Sciatic nerve (tissue), 2 donors: ENCODE results near the gene CDH18. TPM values are rescaled to one million over a fixed set of nuclear protein-coding genes. Genes with fewer than 3 reads are reported as not detected.

ENCODE experiments used
- ATAC-seq: fragments of 200-7000 bp; cut with Tn5 transposase; one replicate; pipeline ENCODE4 v1.9.1; 2020; ENCODE audit warnings: mild to moderate bottlenecking, moderate library complexity
- DNase-seq: peaks from one replicate; pipeline ENCODE4 v3.0.0-alpha.2; 2020; ENCODE audit warnings: low spot score
- intact Hi-C: fragments of 100-400 bp; cut with DNase I; formaldehyde crosslinking; loops from one replicate; pipeline ENCODE4 v1.14.2; 2022
- total RNA-seq: library from RNA; stranded (reverse); fragmentation: NEBNext Ultra II Directional; extraction: Animal tissue kit (Norgen Biotek cat#: 25700); gene quantifications from one replicate; pipeline ENCODE4 v1.2.1, GENCODE V29; 2021
- donor health status: DM: no; HTN: no; CAD: no.
- donor health status: DM: no; HTN: no; CAD: no.

CDH18 gene
- total RNA-seq, 1 donor from 2014 or later: 0.71 TPM

DNA sequence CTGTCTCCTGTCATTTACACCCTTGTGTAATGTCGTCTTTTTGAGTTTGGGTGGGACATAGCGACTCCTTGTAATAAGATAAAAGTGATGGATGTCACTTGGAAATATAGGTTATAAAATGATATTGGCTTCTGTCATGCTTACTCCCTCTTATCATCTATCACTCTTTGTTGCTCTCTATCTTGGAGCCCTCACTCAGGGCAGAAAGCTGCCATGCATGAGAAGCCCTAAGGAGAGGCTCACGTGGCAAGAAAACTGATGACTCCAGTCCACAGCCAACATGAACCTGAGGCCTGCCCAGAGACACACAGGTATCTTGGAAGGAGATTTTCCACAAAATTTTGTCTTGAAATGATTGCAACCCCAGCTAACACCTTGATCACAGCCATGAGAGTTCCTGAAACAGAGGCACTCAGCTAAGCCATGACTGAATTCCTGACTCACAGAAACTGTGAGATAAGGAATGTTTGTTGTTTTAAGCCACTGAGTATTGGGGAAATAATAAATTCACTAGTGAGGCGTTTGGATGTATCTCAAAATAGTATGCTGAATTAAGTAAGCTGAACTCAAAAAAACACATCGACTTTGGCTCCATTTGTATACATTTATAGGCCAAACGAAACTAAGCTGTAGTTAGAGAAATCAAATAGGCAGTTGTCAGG lies 216.7 kb downstream of the CDH18 start:
- intact Hi-C loops: no loop called here
- DNase-seq: no peak
- ATAC-seq: no peak

DNA sequence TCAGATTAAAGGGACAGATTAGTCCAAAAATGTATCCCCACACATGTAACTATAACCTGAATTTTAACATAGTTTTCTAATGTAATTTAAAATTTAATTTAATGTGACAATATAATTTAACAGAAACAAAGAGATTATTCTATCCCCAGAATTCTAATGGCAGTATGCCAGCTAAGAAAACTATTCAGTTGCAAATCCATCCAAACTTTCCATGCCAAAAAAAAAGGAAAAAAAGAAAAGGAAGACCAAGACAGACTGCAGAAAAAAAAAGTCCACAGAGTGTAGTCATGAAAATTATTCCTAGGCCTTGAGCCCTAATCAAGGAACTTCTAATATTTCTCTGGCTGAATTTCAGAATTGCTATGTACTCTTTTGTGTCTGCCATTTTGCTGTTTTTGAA lies 217.6 kb downstream of the CDH18 start:
- no peak for ATAC-seq
- intact Hi-C loops: no loop called here

DNA sequence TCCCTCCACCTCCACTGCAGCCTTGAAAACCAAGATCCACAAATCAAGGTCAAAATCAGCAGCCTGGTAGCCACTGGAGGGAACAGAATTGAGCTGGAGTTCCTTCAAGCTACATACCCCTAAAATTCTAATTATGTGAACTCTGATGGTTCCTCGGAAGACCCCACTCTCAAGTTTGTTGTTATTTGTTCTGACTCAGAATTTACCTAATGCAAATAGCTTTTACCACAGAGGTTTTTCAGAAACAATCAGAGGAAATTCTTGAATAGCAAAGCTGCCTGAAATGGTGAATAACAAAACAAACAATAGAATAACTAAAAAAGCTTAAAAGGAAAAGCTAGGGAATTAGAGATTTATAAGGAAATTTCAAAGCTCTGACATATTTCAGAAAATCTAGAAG lies 220.0 kb downstream of the CDH18 start:
- ATAC-seq: no peak
- intact Hi-C loops: no loop called here
- no peak for DNase-seq

More for the DNA sequence above, 217.6 kb downstream of the CDH18 start:
- no peak for DNase-seq

DNA sequence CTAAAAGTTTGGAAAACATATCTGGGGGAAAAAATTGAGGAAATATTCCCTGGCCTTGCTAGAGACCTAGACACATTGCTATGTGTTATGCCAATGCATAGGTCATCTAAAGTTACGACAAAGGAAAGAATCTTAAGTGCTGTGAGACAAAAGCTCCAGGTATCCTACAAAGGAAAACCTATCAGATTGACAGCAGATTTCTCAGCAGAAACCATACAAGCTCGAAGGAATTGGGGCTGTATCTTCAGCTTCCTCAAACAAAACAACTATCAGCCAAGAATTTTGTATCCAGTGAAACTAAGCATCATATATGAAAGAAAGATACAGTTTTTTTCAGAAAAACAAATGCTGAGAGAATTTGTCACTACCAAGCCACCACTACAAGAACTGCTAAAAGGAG lies 234.4 kb downstream of the CDH18 start:
- no peak for DNase-seq

DNA sequence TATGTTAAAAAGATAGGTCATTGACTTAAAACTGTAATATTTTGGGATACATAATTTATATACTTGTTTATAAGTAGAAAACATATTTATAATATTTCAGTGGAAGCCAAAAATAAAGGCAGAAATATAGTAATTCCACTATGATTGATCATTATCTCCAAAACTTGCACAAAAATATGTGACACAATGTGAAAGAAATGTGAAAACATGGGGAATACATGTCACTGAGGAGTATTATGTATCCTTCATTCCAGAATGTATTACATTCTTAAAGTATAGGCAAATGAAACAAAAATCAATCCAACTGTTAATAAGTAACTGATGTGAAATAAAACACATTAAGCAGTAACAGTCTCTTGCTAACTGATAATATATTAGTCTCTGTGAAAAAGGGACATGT lies 236.7 kb downstream of the CDH18 start:
- intact Hi-C loops: no loop called here
- no peak for DNase-seq
- ATAC-seq: no peak

More for the DNA sequence above, 234.4 kb downstream of the CDH18 start:
- no peak for ATAC-seq
- intact Hi-C loops: no loop called here

DNA sequence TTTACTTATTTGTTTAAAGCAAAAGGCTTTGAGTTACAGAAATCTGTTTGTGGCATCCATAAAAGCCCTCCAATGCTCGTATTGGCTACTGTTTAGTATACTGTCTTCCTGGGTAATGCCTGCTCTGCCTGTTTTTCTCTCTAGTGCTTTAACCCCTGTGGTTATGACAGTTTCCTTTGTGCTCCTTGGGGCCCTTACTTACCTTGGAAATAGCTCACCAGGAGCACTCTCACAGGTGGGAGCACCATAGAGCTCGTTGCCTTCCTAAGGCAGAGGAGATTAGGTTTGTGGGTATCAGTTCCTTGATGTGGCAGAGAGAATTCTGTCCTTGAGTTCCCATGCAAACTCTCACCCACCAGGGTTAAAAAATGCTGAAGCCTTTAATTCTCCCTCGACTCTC lies 242.8 kb downstream of the CDH18 start:
- DNase-seq: no peak
- ATAC-seq: no peak
- intact Hi-C loops: no loop called here

DNA sequence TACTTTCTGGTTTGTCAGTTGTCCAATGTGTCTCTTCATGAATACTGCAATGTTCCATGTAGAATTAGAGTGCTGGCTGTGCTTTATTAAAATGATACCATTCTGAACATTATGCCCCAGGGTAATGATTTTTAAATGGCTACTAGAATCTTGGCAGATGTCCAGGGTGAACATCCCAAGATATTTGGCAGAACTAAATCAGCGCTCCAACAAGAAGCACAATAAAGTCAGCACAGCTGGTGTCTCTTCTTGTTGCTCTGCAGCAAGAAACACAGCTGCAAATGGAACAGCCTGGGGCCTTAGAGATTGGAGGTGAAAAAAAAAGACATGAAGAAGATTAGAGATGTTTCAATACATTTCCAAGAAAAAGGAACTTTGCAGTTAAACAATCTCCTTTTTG lies 248.3 kb downstream of the CDH18 start:
- intact Hi-C loops: no loop called here
- DNase-seq (no peak), ATAC-seq (peak; percentile 93)

DNA sequence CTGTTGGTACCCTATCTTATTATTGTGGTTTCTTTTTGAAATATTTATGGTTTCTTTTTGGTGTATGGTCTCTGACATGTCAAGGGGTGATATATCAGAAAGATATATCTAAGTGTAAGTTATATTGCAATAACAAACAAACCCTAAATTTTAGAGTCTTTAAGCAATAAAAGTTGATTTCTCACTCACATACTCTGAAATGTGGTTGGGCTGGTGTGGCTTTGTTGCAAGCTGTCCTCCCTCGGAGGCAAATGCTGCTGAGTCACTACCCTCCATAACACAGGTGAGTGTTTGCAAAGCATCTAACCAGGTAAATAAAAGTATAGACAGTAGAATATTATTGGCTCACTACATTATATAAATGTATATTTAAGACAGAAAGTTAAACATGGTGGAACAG lies 253.2 kb downstream of the CDH18 start:
- ATAC-seq (no peak), DNase-seq (no peak)
- intact Hi-C loops: no loop called here

DNA sequence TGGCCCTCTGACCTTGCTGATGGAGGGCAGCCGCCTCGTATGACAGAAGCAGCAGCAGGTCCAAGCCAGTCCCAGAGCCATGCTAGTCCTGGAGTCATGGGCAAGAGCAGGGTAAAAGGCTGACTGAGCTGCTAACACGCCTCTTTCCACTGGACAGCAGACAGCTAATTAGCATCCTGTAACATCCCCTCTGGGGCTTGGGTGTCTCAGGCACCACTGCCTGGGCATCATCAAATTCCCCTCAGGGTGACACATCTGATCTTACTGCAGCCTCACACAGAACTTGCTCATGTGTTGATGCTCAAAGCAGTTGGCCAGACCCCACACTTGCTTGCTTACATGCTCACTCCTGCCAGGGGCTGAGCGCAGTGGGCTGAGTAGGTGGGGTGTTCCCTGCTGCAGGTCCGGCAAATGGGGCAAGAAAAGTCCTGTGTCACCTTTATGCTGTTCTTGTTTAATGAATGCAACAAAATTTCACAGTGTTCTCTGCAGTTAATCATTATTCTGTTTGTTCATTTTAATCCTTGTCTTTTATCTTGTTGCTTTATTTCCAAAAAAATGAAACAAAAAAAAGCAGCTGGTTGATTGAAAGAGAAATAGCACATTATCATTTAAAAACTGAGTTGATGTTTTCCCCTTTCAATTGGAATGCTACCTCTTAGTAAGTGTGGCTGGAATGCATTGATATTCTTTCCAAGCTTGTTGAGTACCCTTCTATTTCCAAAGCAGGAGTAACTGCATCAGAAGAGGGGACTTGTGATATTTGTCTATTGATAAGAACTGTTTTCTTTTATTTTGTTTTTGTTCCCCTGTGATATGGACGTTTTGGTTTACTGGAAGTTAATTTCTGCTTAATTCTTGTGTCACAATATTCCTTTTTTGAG lies 254.1 kb downstream of the CDH18 start:
- intact Hi-C loops: no loop called here
- DNase-seq (no peak), ATAC-seq (no peak)

DNA sequence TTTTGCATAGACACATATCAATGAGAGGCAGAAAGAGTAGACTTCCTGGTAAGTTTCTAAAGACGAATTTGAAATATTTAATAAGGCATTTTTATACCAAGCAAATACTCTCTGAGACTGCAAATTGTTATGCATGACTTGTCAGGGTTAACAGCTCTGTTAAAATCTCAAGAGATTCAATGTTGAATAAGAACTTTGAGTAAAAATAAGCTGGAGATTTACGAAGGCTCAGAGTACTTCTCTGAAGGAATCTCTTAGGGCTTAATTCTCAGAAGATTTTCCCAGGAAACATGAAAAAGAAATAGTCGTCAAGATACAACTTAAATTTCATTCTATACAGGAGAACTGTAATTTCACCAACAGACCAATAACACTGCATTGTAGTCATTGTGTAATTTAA lies 259.4 kb downstream of the CDH18 start:
- no peak for ATAC-seq
- intact Hi-C loops: no loop called here

DNA sequence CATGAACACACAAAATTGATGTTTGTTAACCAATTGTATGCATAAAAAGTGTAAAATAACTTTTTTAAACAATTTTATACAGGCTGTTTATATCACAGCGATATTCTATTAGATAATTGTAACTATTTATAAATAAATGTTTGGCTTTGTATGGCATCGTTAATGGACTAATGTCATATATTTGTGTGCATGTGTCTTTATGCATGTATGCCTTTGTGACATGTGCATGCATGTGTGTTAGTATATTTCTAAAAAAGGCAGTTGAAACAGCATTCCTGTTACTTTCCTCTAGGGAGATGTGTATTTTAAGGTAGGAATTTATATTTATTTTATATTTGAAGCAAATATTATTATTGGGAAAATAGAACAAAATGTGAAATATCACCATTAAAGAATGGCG lies 268.9 kb downstream of the CDH18 start:
- ATAC-seq (no peak), DNase-seq (no peak)
- intact Hi-C loops: no loop called here

More for the DNA sequence above, 259.4 kb downstream of the CDH18 start:
- no peak for DNase-seq

DNA sequence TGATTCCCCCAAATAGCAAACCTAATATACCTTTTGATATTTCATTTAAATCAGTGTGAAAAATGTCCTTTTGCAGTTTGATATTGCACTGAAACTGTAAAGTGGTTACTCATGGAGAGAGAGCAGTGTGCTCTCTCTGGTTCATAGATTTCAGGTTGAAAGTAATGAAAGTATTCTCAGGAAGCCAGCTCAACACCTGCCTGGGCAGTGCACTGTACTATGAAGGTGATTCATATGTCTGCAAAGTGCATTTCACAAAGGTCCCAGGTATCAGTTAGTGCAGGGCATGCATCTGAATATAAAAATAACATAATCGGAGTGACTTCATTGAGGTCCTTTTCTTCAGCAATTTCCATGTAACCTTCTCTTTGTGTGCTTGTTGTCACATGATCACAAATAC lies 274.3 kb downstream of the CDH18 start:
- ATAC-seq (no peak), DNase-seq (no peak)
- intact Hi-C loops: no loop called here

DNA sequence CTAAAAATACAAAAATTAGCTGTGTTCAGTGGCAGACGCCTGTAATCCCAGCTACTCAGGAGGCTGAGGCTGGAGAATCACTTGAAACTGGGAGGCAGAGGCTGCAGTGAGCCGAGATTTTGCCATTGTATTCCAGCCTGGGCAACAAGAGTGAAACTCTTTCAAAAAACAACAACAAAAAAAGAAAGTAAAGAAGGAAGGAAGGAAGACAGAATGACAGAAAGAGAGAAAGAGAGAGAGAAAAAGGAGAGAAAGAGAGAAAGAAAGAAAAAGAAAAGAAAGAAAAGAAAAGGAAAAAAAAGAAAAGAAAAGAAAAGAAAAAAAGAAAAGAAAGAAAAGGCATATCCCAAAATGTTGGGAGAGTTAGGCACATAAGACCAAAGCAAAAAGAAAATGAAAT lies 278.6 kb downstream of the CDH18 start:
- intact Hi-C loops: no loop called here
- no peak for DNase-seq
- ATAC-seq: no peak

DNA sequence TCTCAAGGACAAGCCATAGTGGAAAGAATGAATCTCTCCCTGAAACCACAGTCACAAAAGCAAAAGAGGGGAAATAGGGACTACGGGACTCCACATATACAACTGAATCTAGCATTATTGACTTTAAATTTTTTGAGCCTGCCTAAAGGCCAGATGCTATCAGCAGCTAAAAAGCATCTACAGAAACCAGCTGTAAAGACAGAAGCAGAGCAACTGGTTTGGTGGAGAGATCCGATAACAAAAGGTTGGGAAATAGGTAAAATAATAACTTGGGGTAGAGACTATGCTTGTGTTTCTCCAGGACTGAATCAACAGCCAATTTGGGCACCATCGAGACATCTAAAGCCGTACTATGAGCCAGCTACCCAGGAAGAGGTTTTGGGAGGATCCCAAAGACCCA lies 281.2 kb downstream of the CDH18 start:
- no peak for ATAC-seq
- intact Hi-C loops: no loop called here
- DNase-seq: no peak

DNA sequence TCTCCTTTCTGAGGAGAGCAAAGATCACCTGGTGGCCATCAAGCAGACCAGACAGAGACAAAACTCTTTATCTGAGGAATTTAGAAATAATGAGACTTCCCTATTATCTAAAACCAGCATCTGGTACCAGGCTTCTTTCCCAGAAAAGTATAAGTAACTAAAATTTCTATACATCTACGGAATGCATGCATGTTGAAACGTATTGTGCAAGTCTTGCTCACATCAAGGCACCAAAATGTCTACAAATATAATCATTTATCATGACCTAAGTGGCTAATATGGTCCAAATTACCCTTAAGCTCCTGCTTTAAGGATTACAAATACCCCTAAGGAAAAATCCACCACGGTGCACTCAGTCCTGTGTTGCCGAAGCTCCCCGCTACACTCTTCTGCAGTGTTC lies 286.3 kb downstream of the CDH18 start:
- ATAC-seq: no peak
- intact Hi-C loops: no loop called here
- no peak for DNase-seq

DNA sequence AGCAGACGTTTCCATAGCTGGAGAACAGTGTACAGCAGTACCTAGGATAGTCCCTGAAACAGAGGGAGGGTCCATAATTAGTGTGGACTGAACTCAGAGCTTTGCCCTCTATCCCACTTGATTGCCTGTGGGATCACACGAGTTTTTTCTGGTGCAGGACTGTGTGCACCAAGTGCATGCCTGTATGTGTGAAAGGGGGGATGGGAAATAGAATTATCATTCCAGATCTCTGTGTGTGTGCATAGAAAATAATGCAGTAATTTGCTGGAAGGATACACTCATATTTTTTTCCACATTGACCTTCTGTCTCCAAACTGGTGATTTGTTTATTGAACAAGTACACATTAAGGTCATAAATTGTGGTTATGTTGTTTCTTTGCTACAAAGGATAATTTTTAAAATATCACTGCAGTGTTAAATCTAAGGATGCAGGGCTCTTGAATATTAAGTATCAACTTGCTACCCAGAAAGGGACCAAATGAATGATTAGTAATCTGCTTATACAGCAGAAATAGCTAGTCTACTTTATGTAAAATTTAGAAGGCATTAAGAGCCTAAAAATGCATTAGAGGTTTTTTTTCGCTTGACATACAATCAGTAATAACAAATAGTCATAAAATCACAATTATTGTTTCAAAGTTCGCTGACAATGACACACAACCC lies 292.9 kb downstream of the CDH18 start:
- ATAC-seq (no peak), DNase-seq (no peak)
- intact Hi-C loops: no loop called here

DNA sequence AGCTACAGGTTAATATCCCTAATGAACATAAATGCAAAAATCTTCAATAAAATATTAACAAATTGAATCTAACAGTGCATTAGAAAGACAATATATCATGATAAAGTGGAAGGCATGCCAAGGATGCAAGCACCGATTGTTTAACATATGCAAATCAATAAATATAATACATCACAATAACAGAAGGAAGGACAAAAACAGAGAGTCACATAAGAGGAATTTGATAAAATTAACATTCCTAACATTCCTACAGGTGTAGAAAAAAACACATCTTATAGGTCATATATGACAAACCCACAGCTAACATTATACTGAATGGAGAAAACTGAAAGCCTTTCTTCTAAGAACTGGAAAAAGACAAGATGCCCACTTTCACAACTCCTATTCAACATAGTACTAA lies 297.0 kb downstream of the CDH18 start:
- DNase-seq: no peak
- intact Hi-C loops: no loop called here
- no peak for ATAC-seq

DNA sequence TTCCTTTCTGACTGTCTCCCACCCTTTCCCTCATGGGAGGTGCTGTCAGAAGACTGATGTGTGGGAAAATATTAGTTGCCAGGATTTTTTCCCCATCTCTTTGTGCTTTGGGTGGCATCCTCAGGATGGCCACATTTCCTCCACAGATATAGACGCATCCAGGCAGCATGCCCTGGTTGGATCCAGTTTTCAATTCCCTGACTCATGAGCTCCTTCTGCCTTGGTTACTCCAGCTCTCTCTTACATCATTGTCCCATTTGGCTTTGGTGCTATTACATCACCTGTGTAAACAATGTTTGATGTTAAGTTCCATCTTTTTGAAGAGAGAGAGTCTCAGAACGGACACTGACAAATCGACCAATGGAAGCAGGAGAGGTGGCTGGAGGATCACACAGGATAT lies 302.5 kb downstream of the CDH18 start:
- no peak for ATAC-seq
- no peak for DNase-seq
- intact Hi-C loops: no loop called here

DNA sequence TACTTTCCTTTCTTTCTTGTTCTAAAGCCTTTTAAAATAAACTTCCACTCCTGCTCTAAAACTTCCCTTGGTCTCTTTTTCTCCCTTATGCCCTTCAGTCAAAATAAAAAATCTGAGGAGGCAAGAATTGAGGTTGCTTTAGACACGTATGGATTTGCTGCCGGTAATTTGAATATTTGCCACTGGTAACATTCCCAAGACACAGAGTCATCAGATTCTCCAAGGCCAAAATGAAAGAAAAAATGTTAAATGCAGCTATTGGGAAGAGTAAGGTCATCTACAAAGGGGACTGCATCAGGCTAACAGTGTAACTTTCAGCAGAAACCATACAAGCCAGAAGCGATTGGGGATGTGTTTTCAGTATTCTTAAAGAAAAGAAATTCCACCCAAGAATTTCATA lies 311.1 kb downstream of the CDH18 start:
- intact Hi-C loops: no loop called here
- DNase-seq: no peak
- ATAC-seq: no peak

DNA sequence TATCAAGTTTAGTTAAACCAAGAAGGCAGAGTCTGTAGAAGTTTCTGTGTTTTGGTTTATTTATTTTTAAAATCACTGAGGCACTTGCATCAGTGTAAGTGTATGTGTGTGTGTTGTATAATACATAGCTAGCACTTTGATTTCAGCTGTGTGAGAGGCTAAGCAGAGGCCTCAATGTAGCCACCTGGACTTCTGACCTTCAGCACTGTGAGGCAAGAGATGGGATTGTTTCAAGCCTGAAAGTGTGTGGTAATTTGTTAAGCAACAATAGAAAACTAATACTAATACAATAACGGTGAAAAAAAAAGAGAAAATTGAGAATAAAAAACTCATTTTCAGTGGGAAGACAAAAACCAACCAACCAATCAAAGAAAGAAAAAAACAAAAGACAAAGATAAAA lies 327.3 kb downstream of the CDH18 start:
- intact Hi-C loops: no loop called here
- ATAC-seq (no peak), DNase-seq (no peak)
